Nephron progenitor cell (in vitro differentiated cells): ENCODE results near the gene ATF7.
A peak's percentile ranks its signal among the peaks of the same experiment; 100 is the strongest.

ENCODE experiments used
- DNase-seq: peaks from one replicate; pipeline ENCODE4 v3.0.0; 2021
- H3K27ac Mint-ChIP-seq: 2 replicates; pipeline ENCODE4 v1.8.0; 2021; ENCODE audit warnings: mild to moderate bottlenecking, moderate library complexity, mixed read lengths
- H3K27me3 Mint-ChIP-seq: 2 replicates; pipeline ENCODE4 v1.8.0; 2021; ENCODE audit warnings: mild to moderate bottlenecking, low read depth, mixed read lengths; ENCODE audit not compliant: poor library complexity
- H3K36me3 Mint-ChIP-seq: 2 replicates; pipeline ENCODE4 v1.8.0; 2021; ENCODE audit warnings: low read depth, mixed read lengths
- H3K4me1 Mint-ChIP-seq: 2 replicates; pipeline ENCODE4 v1.8.0; 2021; ENCODE audit warnings: mixed read lengths
- H3K4me3 Mint-ChIP-seq: 2 replicates; pipeline ENCODE4 v1.8.0; 2021; ENCODE audit warnings: mild to moderate bottlenecking, moderate library complexity, mixed read lengths
- H3K9me3 Mint-ChIP-seq: 2 replicates; pipeline ENCODE4 v1.8.0; 2021; ENCODE audit warnings: mild to moderate bottlenecking, moderate library complexity, mixed read lengths
- TF ChIP-seq, protein P1 (sequence below): fragments of 200-600 bp; sonication (generic); IDR thresholded peaks from 2 replicates; pipeline ENCODE4 v1.5.0; 2021; ENCODE audit warnings: antibody characterized with exemption

ATF7 gene

DNA sequence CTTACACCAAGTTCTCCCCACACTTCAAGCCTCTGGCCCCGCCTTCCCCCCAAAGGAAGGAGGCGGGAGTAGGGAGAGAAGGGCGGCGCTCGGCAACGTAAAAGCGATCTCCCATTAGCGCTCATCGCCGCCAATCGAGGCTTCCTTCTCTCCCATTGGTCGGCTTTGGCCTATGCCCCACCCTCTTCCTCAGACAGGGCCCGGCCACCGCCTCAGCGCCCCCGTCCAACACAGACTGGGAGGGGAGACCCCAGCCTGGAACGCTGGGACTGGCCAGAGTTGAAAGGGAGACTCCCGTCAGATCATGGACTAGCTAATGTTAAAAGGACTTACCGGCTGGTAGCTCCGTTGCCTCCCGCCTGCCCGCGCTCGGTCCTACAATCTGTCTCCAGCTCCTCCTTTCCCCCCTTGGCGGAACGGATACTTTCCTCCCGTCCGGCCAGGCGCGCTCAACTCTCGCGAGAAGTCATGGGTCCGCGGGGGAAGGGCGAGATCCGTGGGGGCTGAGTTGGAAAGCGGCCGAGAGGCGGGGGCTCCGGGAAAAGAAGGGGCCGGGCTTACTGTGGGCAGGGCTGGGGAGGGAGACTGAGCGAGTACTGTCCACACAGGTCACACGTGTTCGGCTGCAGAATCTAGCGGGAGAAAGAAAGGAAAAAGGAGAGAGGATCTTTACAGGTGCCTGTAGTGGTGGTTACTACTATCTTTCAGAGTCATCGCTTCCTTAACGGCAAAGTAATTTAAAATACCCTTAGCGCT is at the start of gene ATF7:
Gene ATF7 (minus strand): TSS at position 437 of the 756 bp plus-strand sequence. CDS start 25,382 bp downstream, outside the sequence.
- peak within 1 kb of the TSS; percentile 99 for H3K27ac Mint-ChIP-seq
- H3K9me3 Mint-ChIP-seq: peaks cover 5% of the 10 kb centered on the region
- H3K36me3 Mint-ChIP-seq: peaks cover 13% of the 10 kb centered on the region
- H3K4me3 Mint-ChIP-seq: peak within 1 kb of the TSS; percentile 96
- peak; percentile 99 for DNase-seq
- H3K27me3 Mint-ChIP-seq: peaks cover 4% of the 10 kb centered on the region
- TF ChIP-seq, protein P1, sequence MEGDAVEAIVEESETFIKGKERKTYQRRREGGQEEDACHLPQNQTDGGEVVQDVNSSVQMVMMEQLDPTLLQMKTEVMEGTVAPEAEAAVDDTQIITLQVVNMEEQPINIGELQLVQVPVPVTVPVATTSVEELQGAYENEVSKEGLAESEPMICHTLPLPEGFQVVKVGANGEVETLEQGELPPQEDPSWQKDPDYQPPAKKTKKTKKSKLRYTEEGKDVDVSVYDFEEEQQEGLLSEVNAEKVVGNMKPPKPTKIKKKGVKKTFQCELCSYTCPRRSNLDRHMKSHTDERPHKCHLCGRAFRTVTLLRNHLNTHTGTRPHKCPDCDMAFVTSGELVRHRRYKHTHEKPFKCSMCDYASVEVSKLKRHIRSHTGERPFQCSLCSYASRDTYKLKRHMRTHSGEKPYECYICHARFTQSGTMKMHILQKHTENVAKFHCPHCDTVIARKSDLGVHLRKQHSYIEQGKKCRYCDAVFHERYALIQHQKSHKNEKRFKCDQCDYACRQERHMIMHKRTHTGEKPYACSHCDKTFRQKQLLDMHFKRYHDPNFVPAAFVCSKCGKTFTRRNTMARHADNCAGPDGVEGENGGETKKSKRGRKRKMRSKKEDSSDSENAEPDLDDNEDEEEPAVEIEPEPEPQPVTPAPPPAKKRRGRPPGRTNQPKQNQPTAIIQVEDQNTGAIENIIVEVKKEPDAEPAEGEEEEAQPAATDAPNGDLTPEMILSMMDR: no peak
- peaks cover 51% of the 10 kb centered on the region for H3K4me1 Mint-ChIP-seq

DNA sequence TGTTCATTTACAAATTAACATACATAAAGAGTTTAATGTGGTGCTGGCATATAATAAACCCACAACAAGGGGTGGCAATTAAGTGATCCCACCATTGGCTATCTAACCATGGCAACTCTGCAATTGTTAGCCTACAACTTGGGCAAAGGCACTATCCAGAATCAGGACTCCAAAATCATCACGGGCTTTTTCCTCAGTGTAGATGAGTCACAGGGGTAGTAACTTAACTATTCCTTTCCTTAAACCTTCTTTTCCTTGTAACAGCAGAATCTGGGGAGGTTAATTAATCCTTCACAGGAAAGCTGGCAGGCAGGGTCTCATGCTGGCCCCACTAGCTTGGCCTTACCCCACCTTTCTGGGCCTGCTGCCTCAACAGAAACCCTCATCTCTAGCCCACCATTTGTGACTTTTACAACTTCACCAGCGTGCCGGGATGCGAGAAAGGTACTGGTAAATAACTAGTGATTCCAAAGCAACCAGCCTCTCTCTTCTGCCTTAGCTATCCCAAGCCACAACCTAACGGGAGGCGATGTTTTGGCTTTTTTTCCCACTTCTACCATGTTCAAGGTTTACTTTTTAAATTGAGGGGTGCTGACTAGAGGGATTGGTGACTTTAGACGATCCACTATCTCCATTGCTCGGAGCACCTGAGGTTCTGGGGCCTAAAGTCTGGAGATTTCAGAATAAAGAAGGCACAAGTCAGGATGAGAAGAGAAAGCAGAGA is 49.0 kb upstream of the ATF7 start:
- H3K4me3 Mint-ChIP-seq: peak overlapping the region; percentile 96
- DNase-seq: no peak
- no peaks in the 10 kb centered on the region for H3K9me3 Mint-ChIP-seq
- peaks cover 37% of the 10 kb centered on the region for H3K36me3 Mint-ChIP-seq
- peaks cover 2% of the 10 kb centered on the region for H3K27me3 Mint-ChIP-seq
- TF ChIP-seq, protein P1: no peak
- peak overlapping the region; percentile 72 for H3K27ac Mint-ChIP-seq
- H3K4me1 Mint-ChIP-seq: peaks cover 58% of the 10 kb centered on the region

DNA sequence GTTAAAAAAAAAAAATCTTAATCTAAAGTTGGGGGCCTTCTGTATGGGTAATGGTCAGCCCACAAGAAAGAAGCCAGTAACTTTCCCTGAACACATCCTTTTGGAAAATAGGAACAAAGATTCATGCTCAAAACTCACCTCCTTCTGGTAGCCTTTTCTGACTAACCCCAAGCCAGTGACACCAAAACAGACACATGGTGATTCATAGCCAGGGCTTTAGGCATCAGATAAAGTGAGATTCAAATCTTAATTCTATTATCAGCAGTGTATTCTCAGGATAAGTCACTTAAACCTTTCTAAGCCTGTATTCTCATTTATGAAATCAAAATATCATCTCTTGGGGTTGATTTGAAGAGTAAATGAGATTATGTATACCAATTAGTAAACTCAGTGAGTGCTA is 44.8 kb upstream of the ATF7 start:
- Mint-ChIP-seq H3K27me3 (peaks cover 2% of the 10 kb centered on the region), H3K4me3 (no peak overlapping the region), H3K27ac (no peak overlapping the region), H3K36me3 (peaks cover 68% of the 10 kb centered on the region), H3K9me3 (no peaks in the 10 kb centered on the region), H3K4me1 (peaks cover 27% of the 10 kb centered on the region)
- TF ChIP-seq, protein P1: no peak
- DNase-seq: no peak

- peaks cover 2% of the 10 kb centered on the region for H3K27me3 Mint-ChIP-seq
- H3K36me3 Mint-ChIP-seq: peaks cover 75% of the 10 kb centered on the region
- no peaks in the 10 kb centered on the region for H3K9me3 Mint-ChIP-seq
- H3K27ac Mint-ChIP-seq: no peak overlapping the region
- no peak for DNase-seq
- H3K4me3 Mint-ChIP-seq: no peak overlapping the region
- TF ChIP-seq, protein P1: no peak
- H3K4me1 Mint-ChIP-seq: peaks cover 23% of the 10 kb centered on the region
These were observed 44.1 kb upstream of the ATF7 start for GRCh38 chr12:53670308-53670707.

DNA sequence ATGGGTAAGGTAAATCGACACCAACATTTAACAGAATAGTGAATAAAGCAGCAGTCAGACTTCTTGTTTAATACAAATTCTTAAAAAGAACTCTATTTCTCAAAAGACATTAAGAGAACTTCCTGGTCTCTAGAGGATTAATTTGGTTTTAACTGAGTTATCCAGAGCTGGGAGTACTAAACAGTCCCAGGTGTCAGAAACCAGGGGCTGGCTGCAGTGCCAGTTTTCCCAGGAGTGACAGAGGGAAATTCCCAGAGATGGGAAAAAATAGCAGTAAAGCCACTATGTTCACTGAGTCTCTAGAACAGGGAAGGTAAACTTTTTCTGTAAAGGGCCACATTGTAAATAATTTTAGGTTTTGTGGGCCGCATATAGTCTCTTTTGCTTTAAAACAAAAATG is 40.9 kb upstream of the ATF7 start:
- no peak overlapping the region for H3K4me3 Mint-ChIP-seq
- no peak for DNase-seq
- peaks cover 6% of the 10 kb centered on the region for H3K4me1 Mint-ChIP-seq
- TF ChIP-seq, protein P1: no peak
- H3K9me3 Mint-ChIP-seq: no peaks in the 10 kb centered on the region
- peaks cover 2% of the 10 kb centered on the region for H3K27me3 Mint-ChIP-seq
- H3K27ac Mint-ChIP-seq: no peak overlapping the region
- H3K36me3 Mint-ChIP-seq: peaks cover 79% of the 10 kb centered on the region
